ENCODE data around the gene OSBPL2. TPM values are rescaled to one million over a fixed set of nuclear protein-coding genes. Genes with fewer than 3 reads are reported as not detected.

OSBPL2 gene
- total RNA-seq: 45.0 TPM

- peak; percentile 99 for DNase-seq
These were observed at the start of gene OSBPL2 for GRCh38 chr20:62237801-62238568. TSS of gene OSBPL2 (plus strand) at chr20:62238521. CDS start at chr20:62256185, 17,664 bp downstream.

GRCh38 chr20:62190639-62191411, 47.5 kb upstream of the OSBPL2 start:
- no peak for DNase-seq

GRCh38 chr20:62191781-62192559, 46.4 kb upstream of the OSBPL2 start:
- no peak for DNase-seq

- DNase-seq: no peak
These were observed 45.7 kb upstream of the OSBPL2 start for GRCh38 chr20:62192635-62193034.

GRCh38 chr20:62193079-62194025, 45.0 kb upstream of the OSBPL2 start:
- no peak for DNase-seq

GRCh38 chr20:62195075-62195405, 43.3 kb upstream of the OSBPL2 start:
- DNase-seq: no peak

- no peak for DNase-seq
These were observed 42.6 kb upstream of the OSBPL2 start for GRCh38 chr20:62195736-62196135.

- DNase-seq: no peak
These were observed 42.0 kb upstream of the OSBPL2 start for GRCh38 chr20:62196286-62196685.

- DNase-seq: no peak
These were observed 41.0 kb upstream of the OSBPL2 start for GRCh38 chr20:62197311-62197710.

- DNase-seq: no peak
These were observed 40.5 kb upstream of the OSBPL2 start for GRCh38 chr20:62197801-62198200.

GRCh38 chr20:62198496-62198895, 39.8 kb upstream of the OSBPL2 start:
- DNase-seq: no peak

GRCh38 chr20:62198931-62199330, 39.4 kb upstream of the OSBPL2 start:
- DNase-seq: no peak

- DNase-seq: no peak
These were observed 37.7 kb upstream of the OSBPL2 start for GRCh38 chr20:62200491-62201172.

- DNase-seq: peak; percentile 77
These were observed 36.9 kb upstream of the OSBPL2 start for GRCh38 chr20:62201173-62202082.

- no peak for DNase-seq
These were observed 36.3 kb upstream of the OSBPL2 start for GRCh38 chr20:62202083-62202395.

- DNase-seq: no peak
These were observed 35.5 kb upstream of the OSBPL2 start for GRCh38 chr20:62202676-62203377.

- DNase-seq: no peak
These were observed 34.8 kb upstream of the OSBPL2 start for GRCh38 chr20:62203378-62204030.

- DNase-seq: no peak
These were observed 32.5 kb upstream of the OSBPL2 start for GRCh38 chr20:62205618-62206387.
